ENCODE results near the gene RRP1B. TPM values are rescaled to one million over a fixed set of nuclear protein-coding genes. Genes with fewer than 3 reads are reported as not detected.
A peak's percentile ranks its signal among the peaks of the same experiment; 100 is the strongest.
"Not testable (repeated sequence)": the region's sequence is repeated elsewhere in the genome, so short reads cannot be mapped to it uniquely, and the experiment has no call there.

RRP1B gene
- total and polyA plus RNA-seq, 2 donors: 18.4 to 20.1 TPM

- no peak overlapping the region for H3K27ac ChIP-seq (ENCODE audit: low read depth in 1 of 2, low read length in 1 of 2)
- no peaks in the 10 kb centered on the region for H3K36me3 ChIP-seq (ENCODE audit: control insufficient read depth in 2 of 2, insufficient read depth in 2 of 2, low read length in 1 of 2)
- H3K27me3 ChIP-seq (ENCODE audit: control insufficient read depth in 2 of 2, insufficient read depth in 1 of 2, low read length in 1 of 2): no peaks in the 10 kb centered on the region
- H3K4me1 ChIP-seq (ENCODE audit: control insufficient read depth in 2 of 2, insufficient read depth in 2 of 2, low read length in 2 of 2): peaks cover 0 to 13% of the 10 kb centered on the region in 2 donors
- H3K9me3 ChIP-seq (ENCODE audit: control insufficient read depth in 2 of 2, insufficient read depth in 1 of 2, low read length in 1 of 2): no peaks in the 10 kb centered on the region
- no peak overlapping the region for H3K4me3 ChIP-seq (ENCODE audit: low read length in 2 of 2)
- peak; percentile 60 to 94 (median 81) for DNase-seq (ENCODE audit: low read depth in 6 of 9, low spot score in 9 of 9)
- WGBS: 18% methylated on average over 7 of the region's 7 CpGs
Observed at GRCh38 chr21:43646550-43647260, 12.7 kb upstream of the RRP1B start.

GRCh38 chr21:43648171-43648570, 11.2 kb upstream of the RRP1B start:
- no peak for DNase-seq (ENCODE audit: low read depth in 6 of 9, low spot score in 9 of 9)
- Histone ChIP-seq H3K27ac (ENCODE audit: low read depth in 1 of 2, low read length in 1 of 2) (no peak overlapping the region), H3K4me1 (ENCODE audit: control insufficient read depth in 2 of 2, insufficient read depth in 2 of 2, low read length in 2 of 2) (peaks cover 0 to 13% of the 10 kb centered on the region in 2 donors), H3K36me3 (ENCODE audit: control insufficient read depth in 2 of 2, insufficient read depth in 2 of 2, low read length in 1 of 2) (no peaks in the 10 kb centered on the region), H3K27me3 (ENCODE audit: control insufficient read depth in 2 of 2, insufficient read depth in 1 of 2, low read length in 1 of 2) (no peaks in the 10 kb centered on the region), H3K9me3 (ENCODE audit: control insufficient read depth in 2 of 2, insufficient read depth in 1 of 2, low read length in 1 of 2) (no peaks in the 10 kb centered on the region), H3K4me3 (ENCODE audit: low read length in 2 of 2) (no peak overlapping the region)
- WGBS: 95% methylated on average over 9 of the region's 9 CpGs

- WGBS: 98% methylated on average over 6 of the region's 6 CpGs
- H3K4me1 ChIP-seq (ENCODE audit: control insufficient read depth in 2 of 2, insufficient read depth in 2 of 2, low read length in 2 of 2); H3K9me3 ChIP-seq (ENCODE audit: control insufficient read depth in 2 of 2, insufficient read depth in 1 of 2, low read length in 1 of 2); H3K36me3 ChIP-seq (ENCODE audit: control insufficient read depth in 2 of 2, insufficient read depth in 2 of 2, low read length in 1 of 2); H3K27ac ChIP-seq (ENCODE audit: low read depth in 1 of 2, low read length in 1 of 2); H3K4me3 ChIP-seq (ENCODE audit: low read length in 2 of 2); DNase-seq (ENCODE audit: low read depth in 6 of 9, low spot score in 9 of 9); H3K27me3 ChIP-seq (ENCODE audit: control insufficient read depth in 2 of 2, insufficient read depth in 1 of 2, low read length in 1 of 2): not testable (repeated sequence)
Observed at GRCh38 chr21:43651926-43652325, 7.4 kb upstream of the RRP1B start.

- H3K4me3 ChIP-seq (ENCODE audit: low read length in 2 of 2): no peak overlapping the region
- H3K9me3 ChIP-seq (ENCODE audit: control insufficient read depth in 2 of 2, insufficient read depth in 1 of 2, low read length in 1 of 2): no peaks in the 10 kb centered on the region
- H3K27me3 ChIP-seq (ENCODE audit: control insufficient read depth in 2 of 2, insufficient read depth in 1 of 2, low read length in 1 of 2): no peaks in the 10 kb centered on the region
- no peaks in the 10 kb centered on the region for H3K36me3 ChIP-seq (ENCODE audit: control insufficient read depth in 2 of 2, insufficient read depth in 2 of 2, low read length in 1 of 2)
- WGBS: 87% methylated on average over 6 of the region's 6 CpGs
- no peak overlapping the region for H3K27ac ChIP-seq (ENCODE audit: low read depth in 1 of 2, low read length in 1 of 2)
- peaks cover 0 to 2% of the 10 kb centered on the region in 2 donors for H3K4me1 ChIP-seq (ENCODE audit: control insufficient read depth in 2 of 2, insufficient read depth in 2 of 2, low read length in 2 of 2)
- no peak for DNase-seq (ENCODE audit: low read depth in 6 of 9, low spot score in 9 of 9)
Observed at GRCh38 chr21:43652616-43653015, 6.7 kb upstream of the RRP1B start.

- 96% methylated on average over 6 of the region's 6 CpGs for WGBS
- H3K4me3 ChIP-seq (ENCODE audit: low read length in 2 of 2): no peak overlapping the region
- peaks cover under 1 to 7% of the 10 kb centered on the region in 2 donors for H3K4me1 ChIP-seq (ENCODE audit: control insufficient read depth in 2 of 2, insufficient read depth in 2 of 2, low read length in 2 of 2)
- no peaks in the 10 kb centered on the region for H3K36me3 ChIP-seq (ENCODE audit: control insufficient read depth in 2 of 2, insufficient read depth in 2 of 2, low read length in 1 of 2)
- DNase-seq (ENCODE audit: low read depth in 6 of 9, low spot score in 9 of 9): no peak
- H3K27ac ChIP-seq (ENCODE audit: low read depth in 1 of 2, low read length in 1 of 2): no peak overlapping the region
- H3K27me3 ChIP-seq (ENCODE audit: control insufficient read depth in 2 of 2, insufficient read depth in 1 of 2, low read length in 1 of 2): no peaks in the 10 kb centered on the region
- H3K9me3 ChIP-seq (ENCODE audit: control insufficient read depth in 2 of 2, insufficient read depth in 1 of 2, low read length in 1 of 2): no peaks in the 10 kb centered on the region
Observed at GRCh38 chr21:43653626-43654025, 5.7 kb upstream of the RRP1B start.

GRCh38 chr21:43654806-43655489, 4.4 kb upstream of the RRP1B start:
- no peak overlapping the region for H3K4me3 ChIP-seq (ENCODE audit: low read length in 2 of 2)
- 96% methylated on average over 7 of the region's 7 CpGs for WGBS
- DNase-seq (ENCODE audit: low read depth in 6 of 9, low spot score in 9 of 9): no peak
- no peaks in the 10 kb centered on the region for H3K9me3 ChIP-seq (ENCODE audit: control insufficient read depth in 2 of 2, insufficient read depth in 1 of 2, low read length in 1 of 2)
- H3K27me3 ChIP-seq (ENCODE audit: control insufficient read depth in 2 of 2, insufficient read depth in 1 of 2, low read length in 1 of 2): no peaks in the 10 kb centered on the region
- peaks cover 6 to 13% of the 10 kb centered on the region in 2 donors for H3K4me1 ChIP-seq (ENCODE audit: control insufficient read depth in 2 of 2, insufficient read depth in 2 of 2, low read length in 2 of 2)
- H3K27ac ChIP-seq (ENCODE audit: low read depth in 1 of 2, low read length in 1 of 2): no peak overlapping the region
- no peaks in the 10 kb centered on the region for H3K36me3 ChIP-seq (ENCODE audit: control insufficient read depth in 2 of 2, insufficient read depth in 2 of 2, low read length in 1 of 2)

- no peaks in the 10 kb centered on the region for H3K27me3 ChIP-seq (ENCODE audit: control insufficient read depth in 2 of 2, insufficient read depth in 1 of 2, low read length in 1 of 2)
- no peak overlapping the region for H3K27ac ChIP-seq (ENCODE audit: low read depth in 1 of 2, low read length in 1 of 2)
- no peaks in the 10 kb centered on the region for H3K9me3 ChIP-seq (ENCODE audit: control insufficient read depth in 2 of 2, insufficient read depth in 1 of 2, low read length in 1 of 2)
- H3K4me1 ChIP-seq (ENCODE audit: control insufficient read depth in 2 of 2, insufficient read depth in 2 of 2, low read length in 2 of 2): peaks cover 6 to 27% of the 10 kb centered on the region in 2 donors
- DNase-seq (ENCODE audit: low read depth in 6 of 9, low spot score in 9 of 9): no peak
- 59% methylated on average over 46 of the region's 46 CpGs for WGBS
- H3K4me3 ChIP-seq (ENCODE audit: low read length in 2 of 2): no peak overlapping the region
- peaks cover 3 to 14% of the 10 kb centered on the region in 2 donors for H3K36me3 ChIP-seq (ENCODE audit: control insufficient read depth in 2 of 2, insufficient read depth in 2 of 2, low read length in 1 of 2)
Observed at GRCh38 chr21:43657355-43658087, 1.8 kb upstream of the RRP1B start.

- 97% methylated on average over 48 of the region's 48 CpGs for WGBS
- H3K36me3 ChIP-seq (ENCODE audit: control insufficient read depth in 2 of 2, insufficient read depth in 2 of 2, low read length in 1 of 2): peaks cover 3 to 16% of the 10 kb centered on the region in 2 donors
- H3K27me3 ChIP-seq (ENCODE audit: control insufficient read depth in 2 of 2, insufficient read depth in 1 of 2, low read length in 1 of 2): no peaks in the 10 kb centered on the region
- H3K27ac ChIP-seq (ENCODE audit: low read depth in 1 of 2, low read length in 1 of 2): no peak overlapping the region
- no peaks in the 10 kb centered on the region for H3K9me3 ChIP-seq (ENCODE audit: control insufficient read depth in 2 of 2, insufficient read depth in 1 of 2, low read length in 1 of 2)
- H3K4me3 ChIP-seq (ENCODE audit: low read length in 2 of 2): no peak overlapping the region
- DNase-seq (ENCODE audit: low read depth in 6 of 9, low spot score in 9 of 9): no peak
- H3K4me1 ChIP-seq (ENCODE audit: control insufficient read depth in 2 of 2, insufficient read depth in 2 of 2, low read length in 2 of 2): peaks cover 6 to 27% of the 10 kb centered on the region in 2 donors
Observed at GRCh38 chr21:43658088-43658741, 1.1 kb upstream of the RRP1B start.

All from thymus (tissue), 11 donors.